ENCODE results near the gene ZNF143. TPM values are rescaled to one million over a fixed set of nuclear protein-coding genes. Genes with fewer than 3 reads are reported as not detected.

ZNF143 gene
- 10 to 100 TPM; 26.5 to 33.7 TPM for total RNA-seq

DNA sequence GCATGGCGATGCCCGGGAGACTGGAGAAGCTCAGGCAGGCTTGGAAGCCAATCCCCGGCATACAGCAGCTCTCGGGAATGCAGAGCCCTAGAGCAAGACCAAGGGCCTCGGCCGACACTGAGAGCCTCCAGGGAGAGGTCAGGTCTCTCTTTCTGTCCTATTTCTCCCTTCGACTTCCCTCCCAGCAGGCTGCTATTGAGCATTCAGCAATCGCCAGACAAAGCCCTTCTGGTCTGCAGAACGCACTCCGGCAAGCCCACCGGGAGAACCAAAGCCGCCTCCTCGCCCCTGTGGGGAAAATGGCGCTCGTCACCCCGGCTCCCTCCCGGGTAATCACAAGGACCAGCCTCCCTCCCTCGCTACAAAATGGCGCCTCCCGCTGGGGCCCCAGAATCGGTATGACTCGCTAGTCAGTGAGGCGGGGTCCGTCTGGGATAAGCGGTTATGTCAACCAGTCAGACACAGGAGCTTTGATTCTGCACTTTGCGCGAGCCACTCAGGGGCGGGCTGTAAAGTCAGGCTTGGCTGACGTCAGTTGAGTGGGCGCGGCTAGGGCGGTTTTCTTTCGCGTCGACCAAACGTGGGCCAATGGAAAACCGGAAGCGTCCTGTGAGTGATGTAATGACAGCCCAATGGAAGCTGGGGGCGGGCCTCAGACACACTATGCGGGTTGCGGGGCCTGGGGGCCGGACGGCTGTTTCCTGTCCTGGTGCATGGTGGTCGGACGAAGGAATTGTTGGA, at the start of gene ZNF143:
ZNF143 (plus strand) TSS at position 691 of the 741 bp plus-strand sequence. CDS start 10,297 bp downstream, outside the sequence.
- CTCF ChIA-PET, result interaction anchor here (0.6 to 3.0 kb wide), 4 partner anchors 43 to 445 kb away, joined by 3 to 14 read pairs (median 4); no protein-coding TSS in a partner anchor
- H3K4me1 Mint-ChIP-seq (ENCODE audit: low read depth), result peaks cover 22% of the 10 kb centered on the region
- ATAC-seq (peak; percentile 91), DNase-seq (peak; percentile 100)
- H3K4me3 Mint-ChIP-seq, result peak within 1 kb of the TSS; percentile 94
- POLR2A ChIA-PET, result interaction anchor here (0.6 to 3.5 kb wide), 34 partner anchors 8 to 845 kb away, joined by 3 to 37 read pairs (median 4); partner anchors contain the start of genes ADM, IPO7, RPL27A and TMEM41B
- no peak for TF ChIP-seq CTCF (IDR thresholded peaks at IDR 0.05)
- no peaks in the 10 kb centered on the region for H3K27me3 Mint-ChIP-seq
- peaks cover 14% of the 10 kb centered on the region for H3K36me3 Mint-ChIP-seq (ENCODE audit: low read depth)
- H3K9me3 Mint-ChIP-seq, result no peaks in the 10 kb centered on the region
- intact Hi-C loops (cut with micrococcal nuclease), result loop anchor here (1.0 kb wide), 1 partner anchor 76 kb away; the partner anchor contains the start of gene IPO7
- peak within 1 kb of the TSS; percentile 98 for H3K27ac Mint-ChIP-seq

GRCh38 chr11:9428706-9429105, 32.1 kb upstream of the ZNF143 start:
- no peak for TF ChIP-seq CTCF (IDR thresholded peaks at IDR 0.05)
- intact Hi-C loops (cut with micrococcal nuclease), result no loop called here
- Mint-ChIP-seq H3K4me1 (ENCODE audit: low read depth) (no peaks in the 10 kb centered on the region), H3K27me3 (no peaks in the 10 kb centered on the region), H3K36me3 (ENCODE audit: low read depth) (peaks cover 52% of the 10 kb centered on the region), H3K9me3 (no peaks in the 10 kb centered on the region), H3K27ac (no peak overlapping the region), H3K4me3 (no peak overlapping the region)
- ATAC-seq (no peak), DNase-seq (no peak)
- CTCF ChIA-PET, result interaction anchor here (1.0 kb wide), 1 partner anchor 78 kb away, joined by 3 read pairs; no protein-coding TSS in a partner anchor
- POLR2A ChIA-PET, result no interaction called here

- no peak for TF ChIP-seq CTCF (IDR thresholded peaks at IDR 0.05)
- POLR2A ChIA-PET, result interaction anchor here (2.3 kb wide), 1 partner anchor 23 kb away, joined by 9 read pairs; the partner anchor contains the start of gene ZNF143
Measured at GRCh38 chr11:9438611-9439010, 22.2 kb upstream of the ZNF143 start.

GRCh38 chr11:9446230-9446629, 14.6 kb upstream of the ZNF143 start:
- ATAC-seq, result no peak
- H3K9me3 Mint-ChIP-seq, result peaks cover 5% of the 10 kb centered on the region
- H3K27me3 Mint-ChIP-seq, result no peaks in the 10 kb centered on the region
- CTCF ChIA-PET, result no interaction called here
- intact Hi-C loops (cut with micrococcal nuclease), result no loop called here
- no peak overlapping the region for H3K27ac Mint-ChIP-seq
- POLR2A ChIA-PET, result no interaction called here
- H3K4me1 Mint-ChIP-seq (ENCODE audit: low read depth), result no peaks in the 10 kb centered on the region
- peaks cover 48% of the 10 kb centered on the region for H3K36me3 Mint-ChIP-seq (ENCODE audit: low read depth)
- H3K4me3 Mint-ChIP-seq, result no peak overlapping the region
- TF ChIP-seq CTCF (IDR thresholded peaks at IDR 0.05), result no peak
- no peak for DNase-seq

More at GRCh38 chr11:9438611-9439010, 22.2 kb upstream of the ZNF143 start:
- H3K27ac Mint-ChIP-seq, result no peak overlapping the region
- no peak overlapping the region for H3K4me3 Mint-ChIP-seq
- ATAC-seq (no peak), DNase-seq (no peak)
- intact Hi-C loops (cut with micrococcal nuclease), result no loop called here
- H3K27me3 Mint-ChIP-seq, result no peaks in the 10 kb centered on the region
- no peaks in the 10 kb centered on the region for H3K4me1 Mint-ChIP-seq (ENCODE audit: low read depth)
- peaks cover 62% of the 10 kb centered on the region for H3K36me3 Mint-ChIP-seq (ENCODE audit: low read depth)
- no peaks in the 10 kb centered on the region for H3K9me3 Mint-ChIP-seq
- CTCF ChIA-PET, result interaction anchor here (1.3 kb wide), 2 partner anchors 15 to 19 kb away, joined by 3 read pairs; no protein-coding TSS in a partner anchor

All from activated CD8-positive, alpha-beta T cell treated with anti-CD3 and anti-CD28 coated beads for 36 hours (primary cell).